Subcutaneous adipose tissue (tissue), 4 donors: ENCODE results near the gene LRRC4C. TPM values are rescaled to one million over a fixed set of nuclear protein-coding genes. Genes with fewer than 3 reads are reported as not detected.

Experiments used
- CTCF ChIP-seq: fragments of 450-650 bp; IDR thresholded peaks from one replicate; pipeline ENCODE4 v1.5.1; 2016; ENCODE audit warnings: low read depth, mild to moderate bottlenecking, control low read depth, antibody characterized with exemption, moderate library complexity
- total RNA-seq, 4 donors: library from RNA; depleted of rRNA; stranded (reverse); fragments of >200 nt; gene quantifications; one replicate each; pipeline ENCODE4 v1.1.0, GENCODE V29; 2016

Gene LRRC4C
- total RNA-seq, 4 donors from 2014 or later, result 0.16 to 1.3 (median 1.0) TPM; not detected in 1

- TF ChIP-seq CTCF, result no peak
These were observed 448.9 kb downstream of the LRRC4C start for GRCh38 chr11:41010361-41011050.

GRCh38 chr11:41005986-41006385 lies 453.5 kb downstream of the LRRC4C start:
- no peak for TF ChIP-seq CTCF

- no peak for TF ChIP-seq CTCF
These were observed 455.8 kb downstream of the LRRC4C start for GRCh38 chr11:41003339-41004282.

GRCh38 chr11:40998920-40999319 lies 460.5 kb downstream of the LRRC4C start:
- no peak for TF ChIP-seq CTCF

GRCh38 chr11:40987776-40988435 lies 471.5 kb downstream of the LRRC4C start:
- TF ChIP-seq CTCF, result no peak

GRCh38 chr11:40986320-40986719 lies 473.1 kb downstream of the LRRC4C start:
- no peak for TF ChIP-seq CTCF

GRCh38 chr11:40975076-40975475 lies 484.4 kb downstream of the LRRC4C start:
- no peak for TF ChIP-seq CTCF
